K562 (cell line): ENCODE measurements around the gene PCSK2. TPM values are rescaled to one million over a fixed set of nuclear protein-coding genes. Genes with fewer than 3 reads are reported as not detected.

Experiments used
- ARID2 ChIP-seq: fragments of 450-650 bp; IDR thresholded peaks from 2 replicates; pipeline ENCODE4 v1.6.1; 2017; ENCODE audit warnings: antibody characterized with exemption, mild to moderate bottlenecking
- ARID3A ChIP-seq: IDR thresholded peaks from 2 replicates; pipeline ENCODE4 v1.6.1; 2012; ENCODE audit warnings: low read depth, low read length, improper control_type of control experiment, borderline replicate concordance
- BACH1 ChIP-seq: fragments of 200-800 bp; sonication (Bioruptor generic); IDR thresholded peaks from 2 replicates; pipeline ENCODE4 v1.6.1; 2016; ENCODE audit warnings: missing genetic modification characterization, missing compliant biosample characterization
- KDM1A ChIP-seq, 2 experiments: fragments of 450-650 bp; IDR thresholded peaks; 2 replicates each; pipeline ENCODE4 v1.6.1; 2016; ENCODE audit warnings: mild to moderate bottlenecking in 2 of 2
- NELFE ChIP-seq: IDR thresholded peaks from 2 replicates; pipeline ENCODE4 v1.6.1; 2011; ENCODE audit warnings: mild to moderate bottlenecking; ENCODE audit not compliant: insufficient read depth, insufficient read length
- ZMIZ1 ChIP-seq, 2 experiments: fragments of 150-350 bp in 1 of 2; IDR thresholded peaks; 2 replicates each; pipeline ENCODE4 v1.6.1; 2012 to 2016; ENCODE audit warnings: low read depth in 2 of 2, low read length in 2 of 2, mild to moderate bottlenecking in 1 of 2, moderate library complexity in 1 of 2
- ZNF197 ChIP-seq: fragments of 200-800 bp; sonication (Bioruptor generic); IDR thresholded peaks from 2 replicates; pipeline ENCODE4 v1.6.1; 2016; ENCODE audit warnings: low read depth, missing genetic modification characterization, missing compliant biosample characterization
- ZNF76 ChIP-seq: fragments of 250-450 bp; sonication (Bioruptor Pico); IDR thresholded peaks from 2 replicates; pipeline ENCODE4 v1.4.0; 2020; ENCODE audit warnings: mild to moderate bottlenecking, moderate library complexity, borderline replicate concordance
- polyA plus RNA-seq, 8 experiments: library from polyadenylated mRNA; depleted of rRNA in 4 of 8; stranded (reverse) in 5 of 8; unstranded in 3 of 8; fragments of >200 nt; fragmentation: Nextera tagmentation in 2 of 8; fragmentation: Illumina TruSeq in 1 of 8; extraction: Ambion mirVana in 2 of 8; extraction: Trizol in 1 of 8; gene quantifications; 2 replicates each; pipeline versions ENCODE4 v1.2.1 to v1.2.3, GENCODE V29; 2011 to 2014; ENCODE audit warnings: inconsistent platforms in 1 of 8, missing spikeins in 1 of 8
- total RNA-seq, 7 experiments: library from RNA; depleted of rRNA in 6 of 7; stranded (reverse); fragments of >200 nt in 6 of 7; fragmentation: Illumina TruSeq in 2 of 7; extraction: Trizol in 2 of 7; gene quantifications; 2 replicates each; pipeline versions ENCODE4 v1.2.1 to v1.2.3, GENCODE V29; 2011 to 2021; ENCODE audit warnings: low replicate concordance in 1 of 7
- TF ChIP-seq, protein P1 (sequence below), 2 experiments: fragments of 250-450 bp in 1 of 2; fragments of 450-650 bp in 1 of 2; sonication (Bioruptor Pico) in 1 of 2; IDR thresholded peaks; 2 replicates each; pipeline versions ENCODE4 v1.6.1 to v1.8.0; 2016 to 2021; ENCODE audit warnings: mild to moderate bottlenecking in 2 of 2, moderate library complexity in 2 of 2, missing compliant biosample characterization in 1 of 2, missing genetic modification characterization in 1 of 2
- TF ChIP-seq, protein P2 (sequence below): sonication (generic); formaldehyde crosslinking; IDR thresholded peaks from 2 replicates; pipeline ENCODE4 v1.8.0; 2023; ENCODE audit warnings: missing genetic modification reagents, mild to moderate bottlenecking, borderline replicate concordance

The PCSK2 gene
- total and polyA plus RNA-seq, 9 of the 15 experiments (the other 6 are each of a cell fraction or from before 2014, with no cell fraction given): 0.04 to 0.07 (median 0.05) TPM; not detected in 6

DNA sequence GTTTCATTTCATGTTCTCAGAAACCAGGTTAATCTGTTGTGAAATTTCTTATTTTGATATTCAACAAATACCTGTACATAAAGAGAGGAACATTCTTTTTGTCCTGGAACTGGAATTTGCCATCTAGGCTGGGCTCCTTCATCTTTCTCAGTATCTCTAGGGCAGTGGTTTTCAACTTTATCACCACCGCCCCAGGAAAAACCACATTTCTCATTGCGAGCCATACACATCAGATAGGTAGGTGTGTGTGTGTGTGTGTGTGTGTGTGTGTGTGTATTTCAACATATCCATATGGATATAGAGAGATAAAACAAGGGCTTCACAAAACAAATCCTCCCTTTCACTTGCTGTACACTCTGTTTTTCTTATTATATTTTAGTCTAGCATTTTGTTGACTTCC lies 280.2 kb downstream of the PCSK2 start (continued):
- TF ChIP-seq BACH1 (tag) (no peak), ARID3A (0 out of 2 replicates have a peak, but pooled peaks have one; percentile 37), KDM1A (IDR thresholded peaks at IDR 0.05) (peak; percentile 68 to 75; a peak in 3 of 4 replicates), ZNF197 (CRISPR knock-in tag) (no peak), ZMIZ1 (IDR thresholded peaks at IDR 0.05; ENCODE audit: low read depth in 2 of 2, low read length in 2 of 2) (0 out of 4 replicates have a peak, but pooled peaks of 1 of the 2 experiments have one; percentile 42), NELFE (no peak), ZNF76 (no peak), ARID2 (no peak)
- TF ChIP-seq, protein P1, sequence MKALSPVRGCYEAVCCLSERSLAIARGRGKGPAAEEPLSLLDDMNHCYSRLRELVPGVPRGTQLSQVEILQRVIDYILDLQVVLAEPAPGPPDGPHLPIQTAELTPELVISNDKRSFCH (CRISPR knock-in tag; IDR thresholded peaks at IDR 0.05): no peak
- TF ChIP-seq, protein P1 (tag; IDR thresholded peaks at IDR 0.05): no peak
- TF ChIP-seq, protein P2, sequence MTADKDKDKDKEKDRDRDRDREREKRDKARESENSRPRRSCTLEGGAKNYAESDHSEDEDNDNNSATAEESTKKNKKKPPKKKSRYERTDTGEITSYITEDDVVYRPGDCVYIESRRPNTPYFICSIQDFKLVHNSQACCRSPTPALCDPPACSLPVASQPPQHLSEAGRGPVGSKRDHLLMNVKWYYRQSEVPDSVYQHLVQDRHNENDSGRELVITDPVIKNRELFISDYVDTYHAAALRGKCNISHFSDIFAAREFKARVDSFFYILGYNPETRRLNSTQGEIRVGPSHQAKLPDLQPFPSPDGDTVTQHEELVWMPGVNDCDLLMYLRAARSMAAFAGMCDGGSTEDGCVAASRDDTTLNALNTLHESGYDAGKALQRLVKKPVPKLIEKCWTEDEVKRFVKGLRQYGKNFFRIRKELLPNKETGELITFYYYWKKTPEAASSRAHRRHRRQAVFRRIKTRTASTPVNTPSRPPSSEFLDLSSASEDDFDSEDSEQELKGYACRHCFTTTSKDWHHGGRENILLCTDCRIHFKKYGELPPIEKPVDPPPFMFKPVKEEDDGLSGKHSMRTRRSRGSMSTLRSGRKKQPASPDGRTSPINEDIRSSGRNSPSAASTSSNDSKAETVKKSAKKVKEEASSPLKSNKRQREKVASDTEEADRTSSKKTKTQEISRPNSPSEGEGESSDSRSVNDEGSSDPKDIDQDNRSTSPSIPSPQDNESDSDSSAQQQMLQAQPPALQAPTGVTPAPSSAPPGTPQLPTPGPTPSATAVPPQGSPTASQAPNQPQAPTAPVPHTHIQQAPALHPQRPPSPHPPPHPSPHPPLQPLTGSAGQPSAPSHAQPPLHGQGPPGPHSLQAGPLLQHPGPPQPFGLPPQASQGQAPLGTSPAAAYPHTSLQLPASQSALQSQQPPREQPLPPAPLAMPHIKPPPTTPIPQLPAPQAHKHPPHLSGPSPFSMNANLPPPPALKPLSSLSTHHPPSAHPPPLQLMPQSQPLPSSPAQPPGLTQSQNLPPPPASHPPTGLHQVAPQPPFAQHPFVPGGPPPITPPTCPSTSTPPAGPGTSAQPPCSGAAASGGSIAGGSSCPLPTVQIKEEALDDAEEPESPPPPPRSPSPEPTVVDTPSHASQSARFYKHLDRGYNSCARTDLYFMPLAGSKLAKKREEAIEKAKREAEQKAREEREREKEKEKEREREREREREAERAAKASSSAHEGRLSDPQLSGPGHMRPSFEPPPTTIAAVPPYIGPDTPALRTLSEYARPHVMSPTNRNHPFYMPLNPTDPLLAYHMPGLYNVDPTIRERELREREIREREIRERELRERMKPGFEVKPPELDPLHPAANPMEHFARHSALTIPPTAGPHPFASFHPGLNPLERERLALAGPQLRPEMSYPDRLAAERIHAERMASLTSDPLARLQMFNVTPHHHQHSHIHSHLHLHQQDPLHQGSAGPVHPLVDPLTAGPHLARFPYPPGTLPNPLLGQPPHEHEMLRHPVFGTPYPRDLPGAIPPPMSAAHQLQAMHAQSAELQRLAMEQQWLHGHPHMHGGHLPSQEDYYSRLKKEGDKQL: no peak
